Stimulated activated naive B cell treated with anti-CD40 and anti-IgM and Interleukin-4, amounts not matched to agents 10 μg/mL and 1 μg/mL and 100 μg/mL, for 72 hours (primary cell): ENCODE measurements around the gene CCDC93.

Experiments
- ATAC-seq, 2 donors: fragments of 150-1000 bp; cut with Tn5 transposase; replicated peaks; 2 replicates each; pipeline ENCODE4 v1.10.0; 2021; ENCODE audit warnings: moderate library complexity in 1 of 2
- DNase-seq: peaks from one replicate; pipeline ENCODE4 v3.0.0; 2021
- H3K27ac Mint-ChIP-seq: one replicate; pipeline ENCODE4 v1.8.0; 2022; ENCODE audit warnings: mild to moderate bottlenecking, mixed read lengths
- H3K27me3 Mint-ChIP-seq, 2 donors: one replicate each; pipeline ENCODE4 v1.8.0; 2022; ENCODE audit warnings: mixed read lengths in 2 of 2
- H3K36me3 Mint-ChIP-seq, 2 donors: one replicate each; pipeline ENCODE4 v1.8.0; 2022; ENCODE audit warnings: mixed read lengths in 2 of 2, mild to moderate bottlenecking in 1 of 2
- H3K4me1 Mint-ChIP-seq, 2 donors: one replicate each; pipeline ENCODE4 v1.8.0; 2022; ENCODE audit warnings: mixed read lengths in 2 of 2, mild to moderate bottlenecking in 1 of 2
- H3K4me3 Mint-ChIP-seq, 2 donors: one replicate each; pipeline ENCODE4 v1.8.0; 2022; ENCODE audit warnings: mild to moderate bottlenecking in 2 of 2, mixed read lengths in 2 of 2, moderate library complexity in 1 of 2
- H3K9me3 Mint-ChIP-seq, 2 donors: one replicate each; pipeline ENCODE4 v1.8.0; 2022; ENCODE audit warnings: mixed read lengths in 2 of 2, mild to moderate bottlenecking in 1 of 2

The CCDC93 gene

DNA sequence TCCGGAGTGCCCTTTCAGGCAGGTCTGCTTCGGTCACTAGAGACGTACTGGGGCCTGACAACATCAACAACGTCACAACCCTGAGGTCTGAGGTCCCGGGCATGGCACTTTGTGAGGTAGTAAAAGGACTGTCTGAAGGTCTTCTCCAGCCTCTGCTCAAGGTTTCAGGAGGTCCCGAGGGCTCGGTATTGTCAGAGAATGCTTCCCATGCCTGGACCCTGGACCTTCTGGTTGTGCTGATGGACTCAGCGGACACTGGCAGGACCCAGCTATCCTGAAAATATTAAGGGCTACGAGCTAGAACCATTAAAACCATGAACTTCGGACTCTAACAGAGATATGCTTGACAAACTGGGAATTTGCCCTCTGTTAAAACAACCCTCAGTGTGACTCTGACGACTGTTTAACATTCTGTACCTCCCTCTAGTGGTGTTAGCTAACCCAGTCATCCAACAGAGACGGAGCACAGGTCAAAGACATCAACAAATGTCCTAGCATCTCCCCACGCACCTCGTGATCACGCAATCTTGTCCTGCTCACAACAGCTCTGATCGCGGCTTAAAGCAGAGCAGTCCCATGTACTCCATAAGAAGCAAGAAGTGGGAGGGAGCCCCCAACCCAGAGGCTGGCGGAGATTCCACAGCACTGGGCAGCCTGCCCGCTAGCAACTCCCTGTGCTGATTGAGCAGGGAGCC lies 96.5 kb downstream of the CCDC93 start:
- Mint-ChIP-seq H3K4me3 (no peak overlapping the region), H3K4me1 (no peaks in the 10 kb centered on the region), H3K27me3 (no peaks in the 10 kb centered on the region), H3K27ac (no peak overlapping the region), H3K36me3 (peaks cover 54 to 81% of the 10 kb centered on the region in 2 donors), H3K9me3 (peaks cover 6 to 9% of the 10 kb centered on the region in 2 donors)
- ATAC-seq (no peak), DNase-seq (no peak)

DNA sequence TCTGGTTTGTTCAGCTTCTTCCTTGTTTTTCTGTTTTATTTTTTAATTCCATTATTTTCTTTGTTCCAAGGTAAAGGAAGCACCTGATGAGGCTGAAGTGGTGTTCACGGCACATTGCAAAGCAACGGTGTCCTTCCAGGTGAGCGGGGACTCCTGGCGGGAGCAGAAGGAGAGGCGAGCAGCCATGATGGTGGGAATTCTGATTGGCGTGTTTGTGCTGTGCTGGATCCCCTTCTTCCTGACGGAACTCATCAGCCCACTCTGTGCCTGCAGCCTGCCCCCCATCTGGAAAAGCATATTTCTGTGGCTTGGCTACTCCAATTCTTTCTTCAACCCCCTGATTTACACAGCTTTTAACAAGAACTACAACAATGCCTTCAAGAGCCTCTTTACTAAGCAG lies 110.9 kb downstream of the CCDC93 start:
- peaks cover 10 to 12% of the 10 kb centered on the region in 2 donors for H3K9me3 Mint-ChIP-seq
- ATAC-seq, result no peak
- H3K27me3 Mint-ChIP-seq, result peaks cover 0 to 9% of the 10 kb centered on the region in 2 donors
- no peak for DNase-seq
- H3K36me3 Mint-ChIP-seq, result no peaks in the 10 kb centered on the region
- H3K4me1 Mint-ChIP-seq, result no peaks in the 10 kb centered on the region
- no peak overlapping the region for H3K27ac Mint-ChIP-seq
- no peak overlapping the region for H3K4me3 Mint-ChIP-seq

DNA sequence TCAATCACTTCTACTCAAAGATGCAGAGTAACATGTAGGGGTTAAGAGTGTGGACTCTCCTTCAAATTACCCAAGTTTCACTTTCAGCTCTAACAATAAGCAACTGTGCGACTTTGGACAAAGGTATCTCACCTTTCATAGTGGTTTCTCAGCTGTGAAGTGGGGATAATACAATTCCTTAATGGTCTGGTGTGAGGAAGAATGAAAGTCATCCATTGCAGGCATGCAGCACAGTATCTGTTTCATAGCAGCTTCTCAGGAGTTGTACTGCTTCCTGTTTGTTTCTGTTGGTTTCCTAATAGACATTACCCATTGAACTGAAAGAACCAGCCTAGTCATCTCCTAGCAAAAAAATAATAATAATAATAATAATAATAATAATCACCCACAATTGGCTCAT lies 125.0 kb downstream of the CCDC93 start:
- DNase-seq, result no peak
- no peak for ATAC-seq
- H3K4me3 Mint-ChIP-seq, result no peak overlapping the region
- peaks cover 27 to 31% of the 10 kb centered on the region in 2 donors for H3K27me3 Mint-ChIP-seq
- no peak overlapping the region for H3K27ac Mint-ChIP-seq
- peaks cover 0 to 4% of the 10 kb centered on the region in 2 donors for H3K36me3 Mint-ChIP-seq
- H3K4me1 Mint-ChIP-seq, result no peaks in the 10 kb centered on the region
- H3K9me3 Mint-ChIP-seq, result peaks cover 8% of the 10 kb centered on the region in 2 donors

DNA sequence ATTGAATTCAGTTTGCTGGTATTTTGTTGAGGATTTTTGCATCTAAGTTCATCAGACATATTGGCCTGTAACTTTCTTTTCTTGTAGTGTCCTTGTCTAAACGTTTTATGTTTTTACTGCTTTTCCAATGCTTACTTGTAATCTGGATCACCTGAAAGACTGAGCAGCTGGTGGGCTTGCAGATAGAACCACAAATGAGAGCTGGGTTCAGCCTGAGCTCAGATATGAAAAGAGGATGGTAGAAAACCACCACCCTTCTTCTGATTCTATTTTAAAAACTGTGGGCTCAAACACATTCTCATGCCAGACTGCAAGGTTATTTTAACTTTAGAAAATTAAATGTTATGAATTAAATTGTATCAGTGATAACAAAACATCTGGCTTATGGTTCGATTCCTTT lies 128.6 kb downstream of the CCDC93 start:
- H3K27me3 Mint-ChIP-seq, result peaks cover 25 to 32% of the 10 kb centered on the region in 2 donors
- H3K4me1 Mint-ChIP-seq, result no peaks in the 10 kb centered on the region
- DNase-seq (no peak), ATAC-seq (no peak)
- peaks cover 0 to 4% of the 10 kb centered on the region in 2 donors for H3K36me3 Mint-ChIP-seq
- H3K27ac Mint-ChIP-seq, result no peak overlapping the region
- H3K4me3 Mint-ChIP-seq, result no peak overlapping the region
- H3K9me3 Mint-ChIP-seq, result peaks cover 14 to 15% of the 10 kb centered on the region in 2 donors

DNA sequence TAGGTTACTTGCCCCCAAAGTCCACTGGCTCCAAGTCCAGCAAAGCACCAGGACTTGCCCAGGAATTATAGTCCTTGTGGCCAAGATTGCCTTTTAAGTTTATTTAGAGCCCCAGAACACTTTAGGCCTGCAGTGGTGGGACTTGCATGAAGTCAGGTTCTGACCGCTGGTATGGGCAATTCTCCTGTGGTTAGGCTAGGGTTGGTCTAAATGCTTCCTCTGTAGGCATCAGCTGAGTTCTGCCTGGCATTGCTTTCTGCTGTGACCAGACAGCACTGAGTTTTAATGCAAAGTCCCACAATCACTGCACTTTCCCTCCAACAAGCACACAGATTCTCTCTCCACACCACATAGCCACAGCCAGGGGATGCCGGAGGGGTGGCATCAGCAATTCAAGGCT lies 134.9 kb downstream of the CCDC93 start:
- H3K27me3 Mint-ChIP-seq, result peaks cover 44 to 49% of the 10 kb centered on the region in 2 donors
- H3K9me3 Mint-ChIP-seq, result peaks cover 11% of the 10 kb centered on the region in 2 donors
- H3K27ac Mint-ChIP-seq, result no peak overlapping the region
- DNase-seq, result no peak
- no peak for ATAC-seq
- peaks cover under 1 to 3% of the 10 kb centered on the region in 2 donors for H3K36me3 Mint-ChIP-seq
- no peaks in the 10 kb centered on the region for H3K4me1 Mint-ChIP-seq
- no peak overlapping the region for H3K4me3 Mint-ChIP-seq

DNA sequence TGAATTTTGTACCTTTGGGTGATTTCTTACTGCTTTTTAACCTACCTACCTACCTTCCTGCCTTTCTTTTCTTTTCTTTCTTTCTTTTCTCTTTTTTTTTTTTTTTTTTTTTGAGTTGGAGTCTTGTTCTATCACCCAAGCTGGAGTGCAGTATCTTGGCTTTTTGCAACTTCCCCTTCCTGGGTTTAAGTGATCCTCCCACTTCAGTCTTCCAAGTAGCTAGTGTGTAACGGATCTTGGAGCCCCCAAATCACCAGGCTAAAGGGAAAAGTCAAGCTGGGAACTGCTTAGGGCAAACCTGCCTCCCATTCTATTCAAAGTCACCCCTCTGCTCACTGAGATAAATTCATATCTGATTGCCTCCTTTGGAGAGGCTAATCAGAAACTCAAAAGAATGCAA lies 138.1 kb downstream of the CCDC93 start:
- DNase-seq, result no peak
- no peak for ATAC-seq
- peaks cover 37 to 39% of the 10 kb centered on the region in 2 donors for H3K27me3 Mint-ChIP-seq
- no peak overlapping the region for H3K27ac Mint-ChIP-seq
- H3K9me3 Mint-ChIP-seq, result no peaks in the 10 kb centered on the region
- peaks cover 0 to 3% of the 10 kb centered on the region in 2 donors for H3K36me3 Mint-ChIP-seq
- no peaks in the 10 kb centered on the region for H3K4me1 Mint-ChIP-seq
- no peak overlapping the region for H3K4me3 Mint-ChIP-seq
